ENCODE data around the gene FAM170B.

Gene FAM170B

DNA sequence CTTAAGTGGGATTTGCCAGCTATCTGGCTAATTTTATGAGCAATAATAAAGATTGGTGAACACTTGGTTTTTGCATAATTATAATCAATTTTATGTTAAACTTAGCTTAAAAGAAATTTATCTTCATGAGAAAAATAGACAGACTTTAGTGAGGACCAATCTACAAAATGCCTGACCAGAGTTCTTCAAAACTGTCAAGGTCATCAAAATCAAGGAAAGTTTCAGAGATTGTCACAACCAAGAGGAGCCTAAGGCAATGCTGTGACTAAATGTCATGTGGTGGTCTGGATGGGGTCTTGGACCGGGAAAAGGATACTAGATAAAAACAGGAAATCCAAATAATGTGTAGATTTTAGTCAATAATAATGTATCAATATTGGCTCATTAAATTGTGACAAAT lies 17.7 kb upstream of the FAM170B start:
- no peak for DNase-seq (ENCODE audit: low spot score)

GRCh38 chr10:49151025-49151445 lies 17.2 kb upstream of the FAM170B start:
- no peak for DNase-seq (ENCODE audit: low spot score)

GRCh38 chr10:49150426-49150825 lies 16.6 kb upstream of the FAM170B start:
- DNase-seq (ENCODE audit: low spot score): no peak

- DNase-seq (ENCODE audit: low spot score): no peak
These were observed 16.1 kb upstream of the FAM170B start for GRCh38 chr10:49149881-49150280.

DNA sequence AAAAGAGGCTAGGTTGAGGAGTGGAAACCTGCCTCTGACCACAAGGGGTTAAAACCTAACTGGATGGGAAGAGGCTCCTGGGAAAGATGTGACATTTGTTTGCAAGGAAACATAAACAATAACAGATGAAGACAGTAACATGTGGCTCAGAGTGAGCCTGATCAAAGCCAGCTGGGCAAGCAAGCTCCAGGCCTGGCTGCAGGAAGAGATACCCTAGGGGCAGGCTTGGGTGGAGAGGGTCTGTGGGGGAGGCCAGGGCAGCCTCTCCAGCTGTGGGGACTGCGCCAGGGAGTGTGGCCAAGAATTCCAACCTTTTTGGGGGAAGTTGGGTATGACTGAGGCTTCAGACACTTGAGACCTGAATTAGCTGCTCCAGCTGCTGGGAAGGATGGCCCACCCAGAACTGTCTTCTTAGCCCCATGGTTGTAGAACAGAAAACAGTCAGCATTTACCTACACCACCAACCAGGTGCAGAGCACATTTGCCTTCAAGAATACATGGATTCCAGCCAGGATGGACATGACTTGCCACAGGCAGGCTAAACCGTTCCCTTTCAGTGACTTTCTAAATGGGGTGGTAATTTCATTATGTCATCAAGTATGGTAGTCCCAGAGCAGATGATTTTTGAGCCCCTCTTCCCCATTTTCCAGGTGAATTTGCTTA lies 10.4 kb upstream of the FAM170B start:
- peak; percentile 57 for DNase-seq (ENCODE audit: low spot score)

DNA sequence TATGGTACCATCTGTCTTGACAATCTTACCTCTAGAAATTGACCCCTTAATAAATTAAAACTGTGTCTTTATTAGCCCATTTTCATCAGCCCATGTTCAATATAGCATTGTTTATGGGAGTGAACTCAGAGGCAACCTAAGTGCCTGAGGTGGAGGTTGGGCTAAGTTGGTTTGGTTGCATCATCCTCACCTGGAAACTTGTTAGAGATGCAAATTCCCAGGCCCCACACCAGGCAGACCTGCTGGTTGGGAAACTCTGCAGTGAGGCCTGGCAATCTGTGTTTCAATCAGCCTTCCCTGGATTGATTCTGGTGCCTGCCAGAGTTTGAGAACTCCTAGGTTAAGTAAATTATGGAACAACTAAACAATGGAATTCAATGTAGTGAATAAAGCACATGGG lies 9.4 kb upstream of the FAM170B start:
- DNase-seq (ENCODE audit: low spot score): no peak

DNA sequence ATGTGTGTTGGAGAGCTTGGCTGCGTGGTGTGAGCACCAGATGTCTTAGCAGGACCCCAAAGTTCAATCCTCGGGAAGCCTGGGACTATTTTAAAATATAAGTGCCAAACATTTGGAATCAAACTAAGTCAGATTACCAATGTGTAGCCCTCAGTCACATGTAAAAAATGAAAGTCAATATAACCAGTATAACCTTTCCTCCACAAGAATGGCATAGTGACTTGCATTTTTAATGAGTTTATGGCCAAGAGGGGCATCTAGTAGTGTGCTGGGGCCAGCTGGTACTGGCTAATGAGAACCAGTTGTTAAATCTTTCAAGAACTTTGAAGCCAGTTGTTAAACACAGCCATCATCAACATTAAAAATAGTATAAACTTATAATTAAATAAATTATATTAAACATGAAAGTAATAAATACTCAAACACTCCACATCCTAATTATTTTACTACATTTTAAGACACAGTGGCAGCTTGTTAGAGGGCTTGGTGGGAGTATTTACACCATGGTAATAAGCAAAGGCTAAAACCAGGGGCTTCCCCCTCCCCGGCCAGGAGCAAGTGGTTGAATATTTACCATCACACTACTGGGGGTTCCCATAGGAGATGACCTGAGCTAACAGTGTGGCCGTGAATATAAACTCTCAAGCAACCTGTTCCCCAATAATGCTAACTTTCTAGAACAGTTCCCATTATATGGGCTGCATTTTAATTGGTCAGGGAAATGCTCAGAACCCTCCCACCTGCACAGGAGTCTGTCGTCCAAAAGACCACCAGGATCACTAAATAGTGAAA lies 7.9 kb upstream of the FAM170B start:
- no peak for DNase-seq (ENCODE audit: low spot score)

GRCh38 chr10:49140304-49141177 lies 6.7 kb upstream of the FAM170B start:
- no peak for DNase-seq (ENCODE audit: low spot score)

- peak; percentile 92 for DNase-seq (ENCODE audit: low spot score)
These were observed 6.0 kb upstream of the FAM170B start for GRCh38 chr10:49139846-49140195.

DNA sequence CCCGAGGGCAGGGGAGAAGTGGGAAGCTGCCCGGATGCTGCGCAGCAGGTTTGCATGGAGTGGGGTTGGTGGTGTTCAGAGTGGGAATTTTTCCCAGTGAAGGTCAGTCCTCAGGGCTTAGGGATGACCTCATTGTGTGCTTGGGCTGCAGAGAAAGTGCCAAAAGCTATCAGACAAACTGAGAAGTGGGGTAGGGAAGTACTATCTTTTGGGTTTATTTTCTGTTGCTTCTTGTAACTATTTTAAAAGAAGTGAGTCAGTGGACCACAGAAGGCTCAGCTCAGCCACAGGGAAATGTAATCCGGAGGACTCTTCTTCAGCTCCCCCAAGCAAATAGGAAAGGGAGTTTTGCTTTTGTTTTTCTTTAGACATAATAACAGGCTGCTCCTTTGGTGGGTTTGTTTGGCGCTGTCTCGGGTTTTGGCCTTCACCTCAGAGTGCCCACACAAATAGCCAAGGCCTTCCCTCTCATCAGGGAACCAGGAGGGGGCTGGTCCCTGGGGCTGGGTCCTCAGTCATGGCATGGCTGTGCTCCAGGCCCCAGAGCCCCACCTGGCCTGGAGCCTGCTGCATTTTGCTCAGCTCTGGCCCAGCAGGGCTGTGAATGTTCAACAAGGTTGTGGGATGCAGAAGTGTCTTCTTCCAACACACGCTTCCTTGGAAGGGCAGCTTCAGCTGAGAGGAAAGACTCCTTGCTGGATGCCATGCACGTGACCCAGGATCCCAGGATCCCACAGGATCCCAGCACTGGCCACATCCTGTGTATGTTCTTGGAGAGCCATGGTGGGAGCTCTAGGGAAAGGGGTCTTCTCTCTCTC lies 5.4 kb upstream of the FAM170B start:
- DNase-seq (ENCODE audit: low spot score): peak; percentile 81

GRCh38 chr10:49138361-49138891 lies 4.6 kb upstream of the FAM170B start:
- DNase-seq (ENCODE audit: low spot score): peak; percentile 81

GRCh38 chr10:49136525-49136924 lies 2.7 kb upstream of the FAM170B start:
- no peak for DNase-seq (ENCODE audit: low spot score)

DNA sequence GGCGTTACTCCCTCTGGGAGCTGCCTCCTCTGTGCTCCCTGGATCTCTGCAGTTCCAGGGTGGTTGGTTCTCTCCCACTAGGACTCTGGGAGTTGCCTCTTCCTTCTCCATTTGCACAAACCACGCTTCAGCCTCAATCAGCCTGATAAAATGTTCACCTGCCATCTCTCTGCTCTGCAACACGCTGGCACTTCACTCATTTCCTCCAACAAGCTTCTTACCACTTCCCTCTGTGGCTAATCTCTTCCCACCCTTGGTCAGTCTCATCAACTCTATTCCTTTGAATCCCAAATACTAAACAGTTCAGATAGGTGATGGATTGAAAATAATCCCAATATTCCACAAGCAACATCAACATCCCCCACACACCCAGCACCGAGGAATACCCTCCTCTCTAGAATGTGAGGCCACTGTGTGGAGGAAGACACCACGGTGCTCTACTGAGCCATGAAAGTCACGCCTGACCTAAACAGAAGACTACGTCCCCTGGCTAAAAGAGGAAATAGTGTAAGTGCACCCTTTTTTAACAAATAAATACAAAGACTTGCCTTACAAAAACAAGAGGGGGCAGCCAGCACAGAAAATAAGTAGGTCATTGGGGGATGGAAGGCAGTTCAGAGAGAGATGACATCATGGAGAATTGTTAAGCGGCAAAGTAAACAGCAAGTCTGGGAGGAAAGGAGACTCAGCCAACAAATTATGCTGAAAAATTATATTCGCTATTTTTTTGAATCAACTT lies 1.9 kb upstream of the FAM170B start:
- DNase-seq (ENCODE audit: low spot score): no peak

DNA sequence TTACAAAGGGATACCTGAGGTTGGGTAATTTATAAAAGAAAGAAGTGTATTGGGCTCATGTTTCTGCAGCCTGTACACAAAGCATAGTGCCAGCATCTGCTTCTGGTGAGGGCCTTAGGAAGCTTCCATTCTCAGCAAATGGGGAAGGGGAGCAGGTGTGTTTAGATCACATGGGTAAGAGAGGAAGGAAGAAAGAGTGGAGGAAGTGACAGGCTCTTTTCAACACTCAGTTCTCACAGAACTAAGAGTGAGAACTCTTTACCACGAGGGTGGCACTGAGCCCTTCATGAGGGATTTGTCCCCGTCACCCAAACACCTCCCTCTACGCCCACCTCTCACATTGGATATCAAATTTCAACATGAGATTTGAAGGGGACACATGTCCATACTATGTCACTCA lies 506 bp upstream of the FAM170B start:
- no peak for DNase-seq (ENCODE audit: low spot score)

- no peak for DNase-seq (ENCODE audit: low spot score)
These were observed 1.5 kb downstream of the FAM170B start for GRCh38 chr10:49132362-49132737.

GRCh38 chr10:49131507-49132361 lies 2.1 kb downstream of the FAM170B start:
- DNase-seq (ENCODE audit: low spot score): no peak

- DNase-seq (ENCODE audit: low spot score): no peak
These were observed 4.4 kb downstream of the FAM170B start for GRCh38 chr10:49129376-49129775.

GRCh38 chr10:49128854-49129253 lies 5.0 kb downstream of the FAM170B start:
- no peak for DNase-seq (ENCODE audit: low spot score)

GRCh38 chr10:49123981-49124950 lies 9.6 kb downstream of the FAM170B start:
- no peak for DNase-seq (ENCODE audit: low spot score)

Data from AG08395 (cell line).